Hematopoietic multipotent progenitor cell treated with erythropoietin and hydrocortisone succinate and interleukin-3 and kit ligand, for 8 days (in vitro differentiated cells): ENCODE data around the gene BCKDHB.
"Not testable (repeated sequence)": the region's sequence is repeated elsewhere in the genome, so short reads cannot be mapped to it uniquely, and the experiment has no call there.

Experiments
- DNase-seq: peaks from one replicate; pipeline ENCODE4 v3.0.0-alpha.2; 2015

BCKDHB gene

GRCh38 chr6:80106418-80107235, at the start of gene BCKDHB:
TSS of gene BCKDHB (plus strand) at chr6:80106671. CDS start at chr6:80106694, 23 bp downstream.
- peak; percentile 99 for DNase-seq

GRCh38 chr6:80060774-80061173, 45.7 kb upstream of the BCKDHB start:
- no peak for DNase-seq

GRCh38 chr6:80068146-80068545, 38.3 kb upstream of the BCKDHB start:
- DNase-seq = not testable (repeated sequence)

- not testable (repeated sequence) for DNase-seq
Observed at GRCh38 chr6:80070431-80070830, 36.0 kb upstream of the BCKDHB start.

- no peak for DNase-seq
Observed at GRCh38 chr6:80077067-80077466, 29.4 kb upstream of the BCKDHB start.

- DNase-seq = no peak
Observed at GRCh38 chr6:80088637-80089036, 17.8 kb upstream of the BCKDHB start.

GRCh38 chr6:80091506-80091905, 15.0 kb upstream of the BCKDHB start:
- no peak for DNase-seq

GRCh38 chr6:80094017-80094416, 12.5 kb upstream of the BCKDHB start:
- DNase-seq = peak; percentile 43

- DNase-seq = no peak
Observed at GRCh38 chr6:80095600-80095999, 10.9 kb upstream of the BCKDHB start.

- no peak for DNase-seq
Observed at GRCh38 chr6:80098392-80098791, 8.1 kb upstream of the BCKDHB start.

- DNase-seq = no peak
Observed at GRCh38 chr6:80104520-80104919, 2.0 kb upstream of the BCKDHB start.

- DNase-seq = no peak
Observed at GRCh38 chr6:80105972-80106417, 476 bp upstream of the BCKDHB start.

GRCh38 chr6:80122576-80122975, 16.1 kb downstream of the BCKDHB start:
- peak; percentile 78 for DNase-seq

- no peak for DNase-seq
Observed at GRCh38 chr6:80126657-80127345, 20.3 kb downstream of the BCKDHB start.

GRCh38 chr6:80129485-80129884, 23.0 kb downstream of the BCKDHB start:
- no peak for DNase-seq

GRCh38 chr6:80133020-80133419, 26.5 kb downstream of the BCKDHB start:
- DNase-seq = peak; percentile 80

- DNase-seq = no peak
Observed at GRCh38 chr6:80134065-80134464, 27.6 kb downstream of the BCKDHB start.

- DNase-seq = no peak
Observed at GRCh38 chr6:80142586-80142985, 36.1 kb downstream of the BCKDHB start.

GRCh38 chr6:80143419-80143937, 37.0 kb downstream of the BCKDHB start:
- peak; percentile 79 for DNase-seq

GRCh38 chr6:80144753-80145315, 38.4 kb downstream of the BCKDHB start:
- no peak for DNase-seq

- peak; percentile 62 for DNase-seq
Observed at GRCh38 chr6:80145509-80145908, 39.0 kb downstream of the BCKDHB start.

- DNase-seq = no peak
Observed at GRCh38 chr6:80145921-80146320, 39.5 kb downstream of the BCKDHB start.

GRCh38 chr6:80148220-80148619, 41.7 kb downstream of the BCKDHB start:
- no peak for DNase-seq

GRCh38 chr6:80151635-80152034, 45.2 kb downstream of the BCKDHB start:
- no peak for DNase-seq
